Stimulated activated CD8-positive, alpha-beta memory T cell treated with anti-CD3 and anti-CD28 coated beads, Interleukin-7, amount 100 ng/mL, for 48 hours (primary cell): ENCODE data around the gene XRCC4.
"Not testable (repeated sequence)": the region's sequence is repeated elsewhere in the genome, so short reads cannot be mapped to it uniquely, and the experiment has no call there.

ENCODE experiments used
- DNase-seq, 2 donors: peaks; one replicate each; pipeline ENCODE4 v3.0.0-alpha.2; 2020; ENCODE audit warnings: low read depth in 1 of 2; ENCODE audit errors: extremely low read depth in 1 of 2

Gene XRCC4

DNA sequence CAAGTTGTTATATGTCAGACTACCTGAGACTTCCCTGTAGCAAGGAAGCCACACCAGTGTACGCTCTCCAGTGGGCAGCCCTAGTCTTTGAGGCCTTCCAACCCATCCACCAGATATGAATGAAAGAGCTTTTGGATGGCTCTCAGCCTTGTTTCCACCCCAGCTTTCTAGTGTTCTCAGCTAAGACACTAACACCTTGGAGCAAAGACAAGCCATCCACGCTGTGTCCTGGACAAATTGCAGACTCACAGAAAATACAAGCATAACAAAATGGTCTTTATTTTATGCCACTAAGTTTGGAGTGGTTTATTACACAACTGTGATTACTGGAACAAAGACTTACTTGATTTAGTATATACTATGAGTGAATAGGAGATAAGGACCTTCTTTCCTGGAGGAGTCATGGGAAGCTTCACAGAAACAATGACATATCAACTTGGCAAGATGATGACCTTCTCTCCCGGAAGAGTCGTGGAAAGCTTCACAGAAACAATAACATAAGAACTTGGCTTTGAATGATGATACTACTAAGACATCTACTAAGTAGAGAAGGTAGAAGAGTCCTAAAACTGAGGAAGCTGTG, 260.2 kb downstream of the XRCC4 start:
- DNase-seq: no peak

DNA sequence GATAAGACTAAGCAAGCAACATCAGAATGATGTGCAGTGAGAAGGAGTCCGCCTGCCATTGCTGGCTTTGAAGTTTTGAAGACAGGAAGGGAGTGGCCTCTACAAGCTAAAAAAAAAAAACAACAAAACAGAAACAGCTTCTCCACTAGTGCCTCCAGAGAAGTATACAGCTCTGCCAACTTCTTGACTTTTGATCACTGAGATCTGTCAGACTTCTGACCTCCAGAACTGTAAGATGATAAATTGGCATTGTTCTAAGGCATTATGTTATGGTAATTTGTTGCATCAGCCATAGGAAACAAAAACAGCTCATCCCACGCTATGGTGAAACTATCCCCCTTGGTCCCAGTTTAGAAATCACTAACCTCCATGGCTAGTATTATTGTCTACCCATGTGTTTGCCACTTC, 263.2 kb downstream of the XRCC4 start:
- DNase-seq: no peak

DNA sequence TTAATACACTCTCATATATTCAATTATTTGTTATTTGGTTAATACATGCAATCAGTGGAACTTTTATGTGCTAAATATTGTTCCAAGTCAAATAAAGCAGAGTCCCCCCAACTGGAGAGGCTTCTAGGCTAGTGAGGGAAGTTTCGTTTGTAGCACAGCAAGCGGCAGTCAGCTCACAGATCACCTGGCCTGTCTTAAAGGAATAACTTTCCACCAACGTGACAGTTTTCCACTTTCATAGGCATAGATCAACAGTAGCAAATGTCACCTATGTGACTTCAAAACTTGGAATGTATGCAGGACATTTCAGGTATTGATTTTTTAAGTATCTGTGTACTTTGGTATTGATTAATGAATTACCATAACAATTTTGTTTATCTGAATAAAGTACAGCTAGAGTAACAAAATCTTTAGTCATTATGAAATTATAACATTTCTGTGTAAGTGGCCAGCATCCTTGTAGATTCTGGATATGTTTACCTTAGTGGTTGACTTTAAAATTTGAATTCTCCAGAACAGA, 264.5 kb downstream of the XRCC4 start:
- DNase-seq: no peak

DNA sequence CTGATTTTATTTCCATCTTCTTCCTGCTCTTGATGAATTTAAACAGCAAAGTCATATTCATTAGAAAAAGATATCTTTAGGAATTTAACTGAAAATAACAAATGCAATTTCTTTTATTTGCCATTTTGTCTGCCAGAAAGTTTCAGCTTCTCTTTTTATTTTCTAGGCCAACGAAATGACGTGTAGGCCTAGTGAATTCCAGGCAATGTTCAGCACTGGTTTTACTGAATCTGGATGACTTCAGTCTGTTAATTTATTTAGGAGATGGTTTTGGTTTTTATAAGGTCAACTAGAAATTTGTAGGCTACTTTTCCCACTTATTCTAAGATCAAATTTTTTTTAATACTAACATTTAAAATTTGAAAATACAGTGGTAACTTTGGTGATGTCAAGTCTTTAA, 265.1 kb downstream of the XRCC4 start:
- DNase-seq: no peak

DNA sequence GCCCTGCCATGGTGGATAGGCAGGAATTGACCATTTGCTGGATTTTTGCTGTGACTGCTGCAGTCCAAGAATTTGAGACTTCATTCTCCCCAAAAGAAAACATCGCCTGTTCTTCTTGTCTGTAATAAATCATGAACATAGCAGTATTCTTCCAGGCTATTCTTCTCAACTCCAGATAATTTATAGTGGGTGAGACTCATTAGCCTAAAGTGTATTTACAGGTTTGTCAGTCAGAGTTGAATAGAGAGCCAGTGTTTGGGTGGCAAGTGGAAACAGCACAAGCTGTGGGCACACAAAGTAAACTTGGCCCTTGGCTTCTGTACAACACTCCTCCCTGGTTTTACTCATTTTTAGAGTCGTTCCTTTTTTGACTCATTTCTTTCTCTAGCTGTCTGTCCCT, 266.0 kb downstream of the XRCC4 start:
- no peak for DNase-seq

DNA sequence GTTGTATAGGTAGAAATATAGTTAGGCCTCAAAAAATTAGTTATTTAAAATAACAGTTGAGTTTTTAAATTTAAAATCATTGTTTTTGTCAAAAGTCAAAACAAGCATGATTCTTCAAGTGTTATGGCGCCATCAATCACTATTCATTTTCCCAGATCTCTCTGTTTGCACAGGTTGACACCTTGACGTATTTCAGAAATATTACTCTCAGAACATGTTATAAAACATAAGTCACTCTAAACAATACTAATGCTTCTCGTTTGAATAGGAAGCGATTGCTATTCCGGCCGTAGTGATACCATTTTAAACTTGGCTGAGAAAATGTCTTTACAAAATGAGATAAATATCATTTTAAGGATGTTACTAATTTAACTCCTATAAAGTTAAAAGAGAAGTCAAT, 268.1 kb downstream of the XRCC4 start:
- no peak for DNase-seq

DNA sequence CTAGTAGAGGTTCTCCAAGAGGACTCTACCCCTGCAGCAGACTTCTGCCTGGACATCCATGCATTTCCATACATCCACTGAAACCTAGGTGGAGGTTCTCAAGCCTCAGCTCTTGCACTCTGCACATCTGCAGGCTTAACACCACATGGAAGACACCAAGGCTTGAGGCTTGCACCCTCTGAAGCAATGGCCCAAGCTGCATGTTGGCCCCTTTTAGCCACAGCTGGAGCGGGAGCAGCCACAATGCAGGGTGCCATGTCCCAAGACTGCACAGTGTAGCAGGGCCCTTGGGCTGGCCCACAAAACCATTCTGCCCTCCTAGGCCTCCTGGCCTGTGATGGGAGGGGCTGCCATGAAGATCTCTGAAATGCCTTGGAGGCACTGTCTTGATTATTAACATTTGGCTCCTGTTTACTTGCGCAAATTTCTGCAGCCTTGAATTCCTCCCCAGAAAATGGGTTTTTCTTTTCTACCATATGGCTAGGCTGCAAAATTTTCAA, 271.0 kb downstream of the XRCC4 start:
- DNase-seq: no peak

DNA sequence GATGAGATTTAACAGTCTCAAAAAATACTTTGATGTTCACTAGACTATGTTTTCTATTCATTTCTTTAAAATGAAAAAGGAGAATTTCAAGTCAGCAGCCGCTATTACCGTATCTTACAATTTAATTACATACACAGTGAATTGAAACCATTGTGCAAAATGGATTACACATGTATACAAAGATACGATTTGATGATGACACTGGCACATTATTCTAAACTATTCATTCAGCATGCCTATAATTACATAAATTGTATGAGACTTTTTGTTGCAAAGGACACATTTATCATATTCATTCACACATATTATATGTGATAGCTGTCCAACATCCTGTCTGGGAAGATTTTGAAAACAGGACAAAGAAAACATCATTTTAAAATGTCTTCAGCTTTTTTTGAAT, 275.9 kb downstream of the XRCC4 start:
- no peak for DNase-seq

DNA sequence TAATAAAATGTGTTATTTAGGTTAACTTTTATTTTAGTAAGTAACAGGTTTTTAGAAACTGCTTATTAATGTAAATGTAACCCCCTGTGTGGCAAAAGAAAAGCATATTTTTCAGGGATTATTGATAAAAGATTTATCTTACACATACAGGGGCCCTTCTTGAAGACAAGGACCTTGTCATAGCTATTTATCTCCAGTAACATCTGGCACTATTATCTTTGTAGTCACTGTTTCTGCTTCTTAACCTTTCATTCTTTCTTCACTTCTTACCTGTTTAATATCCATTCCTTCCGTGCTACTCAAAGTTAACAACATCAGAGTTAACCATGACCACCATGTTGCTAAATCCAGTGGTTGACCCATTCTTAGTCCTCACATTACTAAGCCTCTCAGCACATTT, 276.4 kb downstream of the XRCC4 start:
- DNase-seq: no peak

DNA sequence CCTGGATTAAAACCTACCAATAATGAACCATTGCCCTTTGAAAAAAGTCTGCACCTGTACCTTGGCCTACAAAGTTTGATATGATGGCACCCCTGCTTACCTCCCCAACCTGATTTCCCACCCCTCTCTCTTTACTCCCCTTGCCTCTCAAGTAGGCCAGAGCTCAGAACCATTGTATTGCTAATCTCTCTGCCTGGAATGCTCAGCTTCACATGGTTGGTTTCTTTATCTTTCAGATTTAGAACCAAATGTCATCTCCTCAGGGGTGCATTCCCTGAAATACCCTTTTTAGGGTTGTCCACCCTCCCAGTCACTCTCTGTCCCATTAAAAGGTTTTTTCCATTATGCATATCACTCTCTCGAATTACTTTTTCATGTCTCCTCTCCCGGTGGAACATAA, 277.6 kb downstream of the XRCC4 start:
- DNase-seq: no peak

DNA sequence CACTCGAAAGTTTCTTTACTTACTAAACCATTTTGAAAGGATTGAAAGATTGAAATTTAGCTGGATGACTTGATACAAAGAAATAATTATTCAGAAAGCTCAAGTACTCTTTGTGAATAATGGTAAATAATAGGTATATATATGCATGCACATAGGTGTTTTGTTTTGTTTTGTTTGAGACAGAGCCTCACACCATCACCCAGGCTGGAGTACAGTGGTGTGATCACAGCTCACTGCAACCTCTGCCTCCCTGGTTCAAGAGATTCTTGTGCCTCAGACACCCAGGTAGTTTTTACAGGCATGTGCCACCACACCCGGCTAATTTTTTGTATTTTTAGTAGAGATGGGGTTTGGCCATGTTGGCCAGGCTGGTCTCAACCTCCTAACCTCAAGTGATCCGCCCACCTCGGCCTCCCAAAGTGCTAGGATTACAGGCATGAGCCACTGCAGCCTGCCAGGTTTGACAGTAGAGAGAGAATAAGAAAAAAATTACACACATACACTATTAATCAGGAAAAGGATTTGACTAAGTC, 278.2 kb downstream of the XRCC4 start:
- DNase-seq: not testable (repeated sequence)

DNA sequence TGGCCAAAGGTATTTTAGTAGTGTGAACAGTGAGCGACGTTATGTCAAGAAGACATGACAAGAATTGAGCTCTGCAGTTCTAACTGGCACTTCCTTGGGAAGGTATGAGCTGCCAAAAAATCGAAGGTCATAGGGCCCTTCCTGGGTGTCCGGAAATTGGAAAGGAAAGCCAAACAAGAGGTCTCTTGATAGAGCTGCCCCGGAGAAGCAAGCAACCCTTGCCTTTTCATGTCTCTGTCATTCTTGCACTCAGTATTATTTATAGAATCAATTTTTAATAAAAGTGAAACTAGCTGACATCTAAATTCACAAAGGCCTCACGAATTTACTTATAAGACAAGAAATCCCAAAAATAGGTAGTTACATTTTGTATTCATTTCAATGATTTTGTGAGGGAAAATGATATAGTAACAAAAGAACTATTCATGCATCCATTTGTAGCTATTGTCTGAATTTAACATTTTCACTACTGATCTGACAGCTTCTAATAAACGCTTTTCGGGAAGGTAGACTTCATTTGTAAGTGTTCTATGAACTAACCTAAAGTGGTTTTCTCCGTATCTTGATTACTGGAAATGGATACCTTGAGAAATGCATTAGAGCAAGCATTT, 280.4 kb downstream of the XRCC4 start:
- no peak for DNase-seq

DNA sequence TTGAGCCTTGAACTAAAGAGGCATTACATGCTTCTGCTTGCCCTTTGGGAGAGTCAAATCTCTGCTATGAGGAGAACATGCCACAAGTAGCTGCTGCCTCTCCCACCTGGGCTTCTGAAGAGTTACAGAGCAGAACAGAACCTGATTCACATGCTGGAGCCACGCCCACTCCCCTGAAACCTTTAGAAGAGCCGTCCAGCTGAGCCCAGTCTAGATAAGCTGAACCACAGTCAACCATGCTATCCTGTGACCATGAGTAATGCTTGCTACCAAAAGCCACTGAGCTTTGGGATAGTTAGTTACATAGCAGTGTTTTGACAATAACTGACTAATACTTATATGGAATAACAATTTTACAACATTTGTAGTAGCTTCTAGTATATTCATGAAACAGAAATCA, 283.2 kb downstream of the XRCC4 start:
- no peak for DNase-seq

DNA sequence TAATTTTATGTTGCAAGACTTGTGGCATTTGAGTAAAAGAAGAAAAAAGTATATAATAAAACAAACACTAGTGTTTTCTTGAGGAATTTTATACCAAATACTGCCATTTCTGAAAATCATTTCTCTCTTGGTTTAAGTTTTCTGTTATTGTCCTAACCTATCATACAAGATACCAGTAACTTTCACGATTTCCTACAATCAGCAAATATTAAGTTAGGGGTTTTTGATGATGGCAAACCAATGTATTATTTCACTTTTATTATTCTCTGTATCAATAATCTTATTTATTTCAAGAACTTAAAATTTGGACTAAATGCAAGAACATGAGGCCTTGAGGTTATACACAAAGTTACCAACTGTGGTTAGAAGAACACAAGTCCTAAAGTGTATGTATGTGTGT, 285.2 kb downstream of the XRCC4 start:
- DNase-seq: no peak

DNA sequence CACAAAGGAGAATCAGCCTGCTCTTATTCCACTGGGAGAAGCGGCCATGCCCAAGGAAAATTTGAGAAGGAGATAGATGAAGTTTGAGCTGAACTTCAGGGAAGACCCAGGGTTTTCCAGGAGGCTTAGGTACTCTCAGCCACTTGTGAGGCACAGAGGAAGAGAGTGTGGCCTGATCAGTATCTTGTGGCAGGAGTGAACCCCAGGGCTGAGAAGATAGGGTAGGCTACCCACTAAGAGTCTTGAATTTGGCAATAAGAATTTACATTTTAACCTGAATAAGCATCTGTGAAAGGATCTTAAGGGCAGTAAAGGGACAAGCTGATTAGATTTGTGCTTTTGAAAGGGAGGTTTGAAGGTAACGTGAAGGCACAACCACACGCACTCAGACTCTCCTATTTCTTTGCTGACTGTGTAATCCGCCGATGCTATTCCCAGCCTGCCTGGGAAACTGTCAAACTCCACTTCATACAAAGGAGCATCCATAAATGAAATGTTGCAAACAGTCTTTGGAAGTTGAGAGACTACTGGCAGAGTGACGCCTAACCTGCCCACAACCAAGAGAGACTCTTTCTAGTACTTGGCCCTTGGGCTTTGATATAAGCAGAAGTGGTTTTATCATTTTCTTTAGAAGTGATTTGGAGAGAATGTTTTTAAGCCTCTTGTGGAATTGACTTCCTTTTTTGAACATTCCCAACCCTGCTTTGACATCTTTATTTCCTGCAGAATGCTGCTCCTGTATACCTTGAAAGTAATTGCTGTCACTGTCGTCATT, 286.0 kb downstream of the XRCC4 start:
- DNase-seq: no peak

DNA sequence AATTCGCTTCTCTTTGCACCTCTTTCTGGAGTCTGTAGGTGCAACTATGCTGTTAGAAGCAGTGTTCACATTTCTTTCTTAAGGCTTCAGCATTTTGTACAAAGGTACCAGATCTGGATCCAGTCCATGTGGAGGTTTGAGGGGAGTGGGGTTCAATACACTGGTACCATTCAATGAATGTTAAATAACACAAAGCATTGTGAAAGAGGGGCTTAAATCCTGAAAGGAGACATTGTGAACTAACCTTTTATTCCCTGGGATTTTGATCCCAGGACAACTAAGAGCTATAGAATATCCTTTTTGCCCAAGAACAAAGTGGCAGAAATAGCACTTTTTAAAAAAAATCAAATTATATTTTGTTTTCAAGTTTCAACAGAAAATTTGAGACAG, 286.5 kb downstream of the XRCC4 start:
- no peak for DNase-seq

DNA sequence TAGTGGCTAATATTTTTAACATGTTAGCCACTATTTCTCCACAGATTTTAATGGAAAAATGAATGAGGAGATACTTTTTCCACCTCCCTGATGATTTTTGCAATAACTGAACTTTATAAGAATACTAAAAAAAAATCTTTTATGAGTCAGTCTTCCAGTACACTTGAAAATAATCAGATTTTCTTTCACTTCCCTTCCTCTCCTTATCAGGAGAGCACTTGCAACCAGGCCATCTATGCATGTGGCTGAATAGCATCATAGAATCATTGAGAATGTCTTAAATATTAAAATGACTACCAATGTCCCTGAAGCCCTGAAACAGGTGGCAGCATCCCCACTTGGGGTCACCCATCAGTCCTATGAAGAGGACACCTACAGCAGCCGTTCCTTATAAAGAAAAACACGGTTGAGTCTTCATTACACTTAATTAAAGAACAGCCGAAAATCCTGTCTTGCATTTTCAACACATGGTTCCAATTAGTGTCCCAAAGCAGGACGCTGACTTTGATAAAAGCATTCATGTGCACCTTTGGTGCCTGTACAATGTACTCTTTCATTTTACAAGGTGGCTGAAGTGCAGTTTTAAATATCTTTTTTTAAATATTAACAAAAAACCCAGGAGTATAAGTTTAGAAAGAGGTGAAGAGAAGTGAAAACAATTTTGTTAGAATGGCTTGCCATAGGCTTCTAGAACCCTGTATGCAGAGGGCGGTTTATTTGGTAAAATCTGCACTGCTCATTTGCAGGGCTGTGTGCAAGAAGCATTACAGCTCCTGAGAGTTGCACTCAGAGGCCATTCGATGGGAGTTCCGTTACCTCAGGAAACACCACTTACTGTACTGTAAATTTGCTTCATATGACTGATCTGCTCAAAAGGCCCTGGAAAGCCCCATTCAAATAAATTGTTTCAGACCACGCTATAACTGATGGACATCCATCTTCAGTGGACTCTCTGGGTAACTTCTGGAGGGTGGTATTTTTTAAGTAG, 287.3 kb downstream of the XRCC4 start:
- no peak for DNase-seq

DNA sequence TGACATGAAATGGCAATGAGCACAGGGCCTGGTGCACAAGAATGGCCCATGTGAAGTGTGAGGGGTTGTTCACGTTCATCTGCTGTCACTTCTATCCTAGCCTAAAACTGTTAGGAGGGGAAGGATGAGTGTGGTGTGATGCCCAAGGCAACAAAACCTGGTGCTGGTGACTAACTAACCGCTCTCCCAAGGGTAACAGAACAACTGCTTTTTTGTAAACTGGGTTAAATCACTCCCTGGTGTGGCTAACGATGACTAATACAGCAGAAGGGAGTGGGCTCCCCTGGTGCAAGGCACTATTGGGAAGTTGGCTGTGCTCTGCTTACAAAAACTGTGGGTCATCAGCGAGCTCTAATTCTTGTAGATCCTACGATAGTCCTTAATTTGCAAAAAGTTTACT, 291.0 kb downstream of the XRCC4 start:
- no peak for DNase-seq

DNA sequence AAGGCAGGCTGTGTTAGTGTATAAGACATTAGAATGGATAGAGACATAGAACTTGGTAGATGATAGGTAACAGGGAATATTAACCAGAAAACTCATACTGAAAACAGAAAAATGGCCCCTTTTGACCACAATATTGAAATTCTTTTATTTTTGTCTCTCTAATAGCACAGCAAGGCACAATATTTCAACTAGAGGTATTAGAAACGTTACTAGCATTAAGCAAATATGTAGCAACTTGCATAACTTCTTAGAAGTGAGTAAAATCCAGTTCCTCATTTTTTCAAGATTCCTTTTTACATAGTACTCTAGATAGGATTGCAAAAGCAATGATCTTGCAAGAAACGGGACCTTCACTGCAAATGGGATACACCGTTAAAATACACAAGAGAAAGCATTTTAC, 291.5 kb downstream of the XRCC4 start:
- DNase-seq: no peak

DNA sequence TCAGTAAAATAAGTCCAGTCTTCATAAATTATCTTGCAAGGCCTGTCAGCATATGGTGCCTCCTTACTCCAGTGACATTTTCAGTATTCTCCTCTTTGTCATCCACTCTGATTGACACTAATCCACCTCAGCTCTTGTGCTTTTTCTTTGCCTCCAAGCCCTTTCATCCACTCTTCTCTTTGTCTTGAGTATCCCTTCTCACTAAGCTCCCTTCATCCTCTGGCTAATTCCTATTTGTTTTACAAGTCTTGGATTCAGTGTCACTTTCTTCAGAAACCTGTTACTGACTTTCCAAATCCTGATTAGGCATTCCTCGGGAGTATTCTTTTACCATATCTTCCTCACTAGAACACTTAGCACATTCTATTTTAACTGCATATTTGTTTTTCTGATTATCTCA, 293.6 kb downstream of the XRCC4 start:
- no peak for DNase-seq

DNA sequence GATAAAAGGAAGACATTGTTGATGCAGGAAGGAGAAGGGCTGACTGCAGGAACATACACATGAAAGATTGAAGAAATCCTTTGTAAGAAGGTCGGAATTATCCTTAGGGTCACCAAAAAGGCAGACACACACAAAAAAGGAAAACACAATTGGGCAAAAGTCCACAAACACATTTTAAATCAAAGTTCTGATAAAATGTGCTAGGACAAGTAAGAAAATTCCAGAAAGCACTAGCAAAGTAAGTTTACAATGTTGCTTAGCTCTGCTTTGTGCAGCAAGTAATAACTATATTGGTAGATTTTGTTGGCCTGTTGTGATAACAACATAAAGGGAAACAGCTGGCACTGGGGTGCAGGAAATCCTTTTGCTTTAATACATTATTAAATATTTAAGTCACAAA, 294.4 kb downstream of the XRCC4 start:
- DNase-seq: no peak
